HFFc6 (cell line): ENCODE results near the gene PLD1. TPM values are rescaled to one million over a fixed set of nuclear protein-coding genes. Genes with fewer than 3 reads are reported as not detected.

Source experiments
- DNase-seq: peaks from one replicate; pipeline ENCODE4 v3.0.0-alpha.2; 2018
- H3K27ac Mint-ChIP-seq: 2 replicates; pipeline ENCODE4 v1.8.0; 2020; ENCODE audit warnings: mild to moderate bottlenecking, mixed read lengths
- H3K27me3 Mint-ChIP-seq: 2 replicates; pipeline ENCODE4 v1.8.0; 2021; ENCODE audit warnings: mild to moderate bottlenecking, moderate library complexity, mixed read lengths; ENCODE audit not compliant: insufficient read depth
- H3K36me3 Mint-ChIP-seq: 2 replicates; pipeline ENCODE4 v1.8.0; 2021; ENCODE audit warnings: low read depth, mixed read lengths
- H3K4me1 Mint-ChIP-seq: 2 replicates; pipeline ENCODE4 v1.8.0; 2020; ENCODE audit warnings: low read depth, mixed read lengths
- H3K4me3 Mint-ChIP-seq: 2 replicates; pipeline ENCODE4 v1.8.0; 2020; ENCODE audit warnings: mild to moderate bottlenecking, moderate library complexity, mixed read lengths
- H3K9me3 Mint-ChIP-seq: 2 replicates; pipeline ENCODE4 v1.8.0; 2020; ENCODE audit warnings: mild to moderate bottlenecking, mixed read lengths
- CTCF ChIP-seq: fragments of 200-600 bp; sonication (generic); IDR thresholded peaks from 2 replicates; pipeline ENCODE4 v1.5.0; 2021; ENCODE audit warnings: antibody characterized with exemption, mild to moderate bottlenecking
- total RNA-seq, 6 experiments: library from RNA; stranded (reverse); fragmentation: NEBNext Ultra II Directional; extraction: Animal tissue kit (Norgen Biotek cat#: 25700); gene quantifications; 2 replicates in 1 of 6; 3 replicates in 5 of 6; pipeline ENCODE4 v1.2.3, GENCODE V29; 2021

PLD1 gene
- total RNA-seq, 6 experiments from 2014 or later = 4.1 to 6.0 (median 5.3) TPM

- Mint-ChIP-seq H3K4me1 (peaks cover 31% of the 10 kb centered on the region), H3K36me3 (no peaks in the 10 kb centered on the region), H3K9me3 (no peaks in the 10 kb centered on the region), H3K27ac (no peak overlapping the region), H3K4me3 (no peak overlapping the region), H3K27me3 (no peaks in the 10 kb centered on the region)
- DNase-seq = no peak
- no peak for TF ChIP-seq CTCF
Measured at GRCh38 chr3:171797873-171798272, 12.4 kb downstream of the PLD1 start.

- H3K27ac Mint-ChIP-seq = no peak overlapping the region
- DNase-seq = no peak
- no peaks in the 10 kb centered on the region for H3K9me3 Mint-ChIP-seq
- no peak for TF ChIP-seq CTCF
- H3K4me3 Mint-ChIP-seq = no peak overlapping the region
- H3K4me1 Mint-ChIP-seq = peaks cover 30% of the 10 kb centered on the region
- H3K27me3 Mint-ChIP-seq = no peaks in the 10 kb centered on the region
- no peaks in the 10 kb centered on the region for H3K36me3 Mint-ChIP-seq
Measured at GRCh38 chr3:171797265-171797679, 13.0 kb downstream of the PLD1 start.

- H3K4me3 Mint-ChIP-seq = no peak overlapping the region
- peaks cover 30% of the 10 kb centered on the region for H3K4me1 Mint-ChIP-seq
- H3K27ac Mint-ChIP-seq = no peak overlapping the region
- H3K9me3 Mint-ChIP-seq = no peaks in the 10 kb centered on the region
- no peak for TF ChIP-seq CTCF
- no peaks in the 10 kb centered on the region for H3K36me3 Mint-ChIP-seq
- no peak for DNase-seq
- H3K27me3 Mint-ChIP-seq = no peaks in the 10 kb centered on the region
Measured at GRCh38 chr3:171796625-171797264, 13.5 kb downstream of the PLD1 start.

GRCh38 chr3:171792531-171792930 lies 17.8 kb downstream of the PLD1 start:
- H3K27ac Mint-ChIP-seq = no peak overlapping the region
- no peak overlapping the region for H3K4me3 Mint-ChIP-seq
- H3K9me3 Mint-ChIP-seq = no peaks in the 10 kb centered on the region
- DNase-seq = no peak
- H3K4me1 Mint-ChIP-seq = peaks cover 29% of the 10 kb centered on the region
- peaks cover 4% of the 10 kb centered on the region; the same call in 1 of the 2 replicates for H3K36me3 Mint-ChIP-seq
- TF ChIP-seq CTCF = no peak
- H3K27me3 Mint-ChIP-seq = no peaks in the 10 kb centered on the region; the same call in 1 of the 2 replicates

- H3K9me3 Mint-ChIP-seq = no peaks in the 10 kb centered on the region
Measured at GRCh38 chr3:171791692-171792076, 18.6 kb downstream of the PLD1 start.

More at GRCh38 chr3:171791692-171792076, 18.6 kb downstream of the PLD1 start:
- Mint-ChIP-seq H3K36me3 (peaks cover 4% of the 10 kb centered on the region; the same call in 1 of the 2 replicates), H3K27ac (no peak overlapping the region), H3K4me1 (peaks cover 29% of the 10 kb centered on the region), H3K27me3 (no peaks in the 10 kb centered on the region; the same call in 1 of the 2 replicates), H3K4me3 (no peak overlapping the region)
- DNase-seq = no peak
- TF ChIP-seq CTCF = no peak
